A549 (cell line): ENCODE data around the gene VPS45. TPM values are rescaled to one million over a fixed set of nuclear protein-coding genes. Genes with fewer than 3 reads are reported as not detected.
"Not testable (repeated sequence)": the region's sequence is repeated elsewhere in the genome, so short reads cannot be mapped to it uniquely, and the experiment has no call there.

ENCODE experiments used
- ATAC-seq, 2 experiments: fragments of 200-7000 bp in 1 of 2; fragments of >200 bp in 1 of 2; cut with Nextera tagmentation in 1 of 2; cut with Tn5 transposase in 1 of 2; 3 replicates each; pipeline versions ENCODE4 v1.8.0 to v1.9.1; 2018 to 2020; ENCODE audit warnings: mild to moderate bottlenecking in 1 of 2, moderate library complexity in 1 of 2
- CTCF ChIA-PET: fragments of 300-600 bp; sonication (Branson Sonifier 250); formaldehyde crosslinking; extraction: SDS; loops from one replicate; lab custom pipeline; 2021; ENCODE audit warnings: antibody characterized with exemption, inconsistent platforms; lab: Yijun Ruan, JAX
- POLR2A ChIA-PET: fragments of 350-600 bp; formaldehyde crosslinking; extraction: SDS; loops from one replicate; lab custom pipeline; 2021; ENCODE audit warnings: antibody characterized with exemption, inconsistent platforms; lab: Yijun Ruan, JAX
- DNase-seq, 2 experiments: peaks; one replicate each; pipeline versions ENCODE4 v3.0.0 to v3.0.0-alpha.2; 2011 to 2016; ENCODE audit warnings: low read depth in 1 of 2, low spot score in 1 of 2
- FAIRE-seq: peaks from 2 replicates; lab custom pipeline; 2011; peaks lifted over from hg19 to GRCh38; lab: Jason Lieb, UNC
- H3K27ac ChIP-seq, 2 experiments: fragments of >200 bp; sonication (Bioruptor Twin); formaldehyde crosslinking; 3 replicates each; pipeline ENCODE4 v1.5.1; 2016 to 2017
- H3K4me1 ChIP-seq: fragments of >200 bp; sonication (Bioruptor Twin); formaldehyde crosslinking; 3 replicates; pipeline ENCODE4 v1.6.1; 2016
- H3K4me2 ChIP-seq: fragments of >200 bp; sonication (Bioruptor Twin); formaldehyde crosslinking; 3 replicates; pipeline ENCODE4 v1.6.1; 2016
- H3K4me3 ChIP-seq: fragments of >200 bp; sonication (Bioruptor Twin); formaldehyde crosslinking; 3 replicates; pipeline ENCODE4 v1.5.1; 2016
- H3K9me3 ChIP-seq: fragments of >200 bp; sonication (Bioruptor Twin); formaldehyde crosslinking; 3 replicates; pipeline ENCODE4 v1.6.1; 2016
- CHD2 ChIP-seq: fragments of 150-350 bp; IDR thresholded peaks from 2 replicates; pipeline ENCODE4 v1.6.1; 2014; ENCODE audit warnings: low read length; ENCODE audit not compliant: partially characterized antibody
- CHD4 ChIP-seq: fragments of 200-600 bp; sonication (generic); IDR thresholded peaks from 2 replicates; pipeline ENCODE4 v1.6.1; 2016; ENCODE audit warnings: antibody characterized with exemption, mild to moderate bottlenecking, borderline replicate concordance
- CTCF ChIP-seq: fragments of >200 bp; sonication (Bioruptor Twin); formaldehyde crosslinking; IDR thresholded peaks from 3 replicates; pipeline ENCODE4 v1.5.1; 2016
- EHF ChIP-seq: fragments of 250-450 bp; sonication (Bioruptor Pico); IDR thresholded peaks from 2 replicates; pipeline ENCODE4 v1.5.0; 2020; ENCODE audit warnings: mild to moderate bottlenecking
- EHMT2 ChIP-seq: fragments of 200-600 bp; sonication (generic); IDR thresholded peaks from 2 replicates; pipeline ENCODE4 v1.6.1; 2016; ENCODE audit warnings: antibody characterized with exemption, low read depth, mild to moderate bottlenecking, moderate library complexity
- FOSL2 ChIP-seq, 2 experiments: fragments of 450-650 bp in 1 of 2; fragments of >200 bp in 1 of 2; sonication (Bioruptor Twin) in 1 of 2; formaldehyde crosslinking; IDR thresholded peaks; 2 replicates each; pipeline versions ENCODE4 v1.5.0 to v1.6.1; 2016 to 2020; ENCODE audit warnings: mild to moderate bottlenecking in 1 of 2, moderate library complexity in 1 of 2
- FOXS1 ChIP-seq: fragments of 250-450 bp; sonication (Bioruptor Pico); IDR thresholded peaks from 2 replicates; pipeline ENCODE4 v1.5.0; 2020; ENCODE audit warnings: mild to moderate bottlenecking, moderate library complexity
- HDAC2 ChIP-seq: fragments of 200-600 bp; sonication (generic); IDR thresholded peaks from 2 replicates; pipeline ENCODE4 v1.6.1; 2016
- HES2 ChIP-seq: fragments of >200 bp; sonication (Bioruptor Twin); formaldehyde crosslinking; IDR thresholded peaks from 2 replicates; pipeline ENCODE4 v1.6.1; 2016
- HEYL ChIP-seq: fragments of 250-450 bp; sonication (Bioruptor Pico); IDR thresholded peaks from 2 replicates; pipeline ENCODE4 v1.8.0; 2021; ENCODE audit warnings: mild to moderate bottlenecking, moderate library complexity
- HOXA7 ChIP-seq: fragments of 250-450 bp; sonication (Bioruptor Pico); IDR thresholded peaks from 2 replicates; pipeline ENCODE4 v1.5.0; 2020; ENCODE audit warnings: mild to moderate bottlenecking, moderate library complexity
- JUNB ChIP-seq: fragments of >200 bp; sonication (Bioruptor Twin); formaldehyde crosslinking; IDR thresholded peaks from 2 replicates; pipeline ENCODE4 v1.6.1; 2016
- KDM1A ChIP-seq: fragments of 200-600 bp; sonication (generic); IDR thresholded peaks from 2 replicates; pipeline ENCODE4 v1.6.1; 2016; ENCODE audit warnings: low read depth, mild to moderate bottlenecking
- NFE2L2 ChIP-seq: fragments of 150-350 bp; conservative IDR thresholded peaks from 2 replicates; pipeline ENCODE4 v1.6.1; 2014; ENCODE audit warnings: low read length
- RAD21 ChIP-seq, 2 experiments: fragments of >200 bp in 1 of 2; sonication (Bioruptor Twin) in 1 of 2; formaldehyde crosslinking in 1 of 2; IDR thresholded peaks in 1 of 2; conservative IDR thresholded peaks in 1 of 2; 2 replicates in 1 of 2; 3 replicates in 1 of 2; pipeline ENCODE4 v1.6.1; 2012 to 2018; ENCODE audit warnings: inconsistent platforms in 1 of 2
- RCOR1 ChIP-seq: fragments of 150-350 bp; IDR thresholded peaks from 2 replicates; pipeline ENCODE4 v1.6.1; 2014; ENCODE audit warnings: antibody characterized with exemption, low read length, low read depth
- RFX5 ChIP-seq: fragments of 450-650 bp; IDR thresholded peaks from 2 replicates; pipeline ENCODE4 v1.7.1; 2014; ENCODE audit warnings: antibody characterized with exemption, mild to moderate bottlenecking, moderate library complexity
- SREBF2 ChIP-seq: fragments of 450-650 bp; IDR thresholded peaks from 2 replicates; pipeline ENCODE4 v1.6.1; 2014; ENCODE audit warnings: mild to moderate bottlenecking, moderate library complexity
- TFCP2L1 ChIP-seq: fragments of 250-450 bp; sonication (Bioruptor Pico); IDR thresholded peaks from 2 replicates; pipeline ENCODE4 v1.5.0; 2021; ENCODE audit warnings: mild to moderate bottlenecking
- TP53 ChIP-seq: fragments of 250-450 bp; sonication (Bioruptor Pico); IDR thresholded peaks from 2 replicates; pipeline ENCODE4 v1.5.0; 2021; ENCODE audit warnings: mild to moderate bottlenecking, moderate library complexity
- ZC3H11A ChIP-seq: fragments of 450-650 bp; IDR thresholded peaks from 2 replicates; pipeline ENCODE4 v1.6.1; 2014; ENCODE audit warnings: antibody characterized with exemption, mild to moderate bottlenecking
- ZSCAN20 ChIP-seq: fragments of 250-450 bp; sonication (Bioruptor Pico); IDR thresholded peaks from 2 replicates; pipeline ENCODE4 v1.8.0; 2022; ENCODE audit warnings: mild to moderate bottlenecking, moderate library complexity
- WGBS: methylation state at CpG from one replicate; pipeline ENCODE4 v1.1.6; 2017; ENCODE audit errors: missing lambda C conversion rate; 5-methylcytosine and 5-hydroxymethylcytosine counted together
- polyA plus RNA-seq, 4 experiments: library from polyadenylated mRNA; depleted of rRNA in 3 of 4; stranded (reverse); fragments of >200 nt; fragmentation: RNase III in 1 of 4; extraction: RNeasy Plus Mini Kit Qiagen cat#74134 plus additional on column Dnase treatment in 1 of 4; gene quantifications; 2 replicates in 3 of 4; 3 replicates in 1 of 4; pipeline ENCODE4 v1.2.3, GENCODE V29; 2011 to 2017
- TF ChIP-seq, protein P1 (sequence below): fragments of >200 bp; sonication (Bioruptor Twin); formaldehyde crosslinking; IDR thresholded peaks from 3 replicates; pipeline ENCODE4 v1.6.1; 2016
- TF ChIP-seq, protein P2 (sequence below): IDR thresholded peaks from 2 replicates; pipeline ENCODE4 v1.6.1; 2012
- TF ChIP-seq, protein P3 (sequence below): fragments of 250-450 bp; sonication (Bioruptor Pico); IDR thresholded peaks from 2 replicates; pipeline ENCODE4 v1.5.0; 2020; ENCODE audit warnings: low read depth, mild to moderate bottlenecking, moderate library complexity

VPS45 gene
- polyA plus RNA-seq, 2 of the 4 experiments (the other 2 are of a cell fraction), result 22.1 to 49.7 TPM

- TF ChIP-seq NFE2L2, result no peak
- no peak for TF ChIP-seq TFCP2L1 (CRISPR knock-in tag)
Measured at GRCh38 chr1:150134537-150134936, 67.0 kb downstream of the VPS45 start (continued).

GRCh38 chr1:150135400-150135799 lies 67.8 kb downstream of the VPS45 start:
- H3K9me3 ChIP-seq, H3K4me2 ChIP-seq, H3K4me3 ChIP-seq, FAIRE-seq, POLR2A ChIA-PET, ATAC-seq, H3K4me1 ChIP-seq, H3K27ac ChIP-seq, DNase-seq: not testable (repeated sequence)
- 78% methylated on average over 6 of the region's 6 CpGs for WGBS
- CTCF ChIA-PET, result interaction anchor here (0.7 to 1.9 kb wide), 4 partner anchors 16 to 168 kb away, joined by 3 to 8 read pairs (median 4); no protein-coding TSS in a partner anchor

- H3K4me1 ChIP-seq, result no peaks in the 10 kb centered on the region
- H3K4me2 ChIP-seq, result no peak overlapping the region
- WGBS, result 83% methylated on average over 5 of the region's 5 CpGs
- CTCF ChIA-PET, result interaction anchor here (0.6 to 1.5 kb wide), 6 partner anchors 10 to 190 kb away, joined by 3 to 4 read pairs (median 3); no protein-coding TSS in a partner anchor
- TF ChIP-seq KDM1A (no peak), ZSCAN20 (no peak), JUNB (no peak), SREBF2 (no peak), RAD21 (conservative IDR thresholded peaks at IDR 0.05 in 1 of 2, IDR thresholded peaks at IDR 0.05 in 1 of 2) (no peak), FOSL2 (IDR thresholded peaks at IDR 0.05) (no peak), FOSL2 (CRISPR knock-in tag; IDR thresholded peaks at IDR 0.05) (no peak), EHMT2 (no peak)
- TF ChIP-seq, protein P1, sequence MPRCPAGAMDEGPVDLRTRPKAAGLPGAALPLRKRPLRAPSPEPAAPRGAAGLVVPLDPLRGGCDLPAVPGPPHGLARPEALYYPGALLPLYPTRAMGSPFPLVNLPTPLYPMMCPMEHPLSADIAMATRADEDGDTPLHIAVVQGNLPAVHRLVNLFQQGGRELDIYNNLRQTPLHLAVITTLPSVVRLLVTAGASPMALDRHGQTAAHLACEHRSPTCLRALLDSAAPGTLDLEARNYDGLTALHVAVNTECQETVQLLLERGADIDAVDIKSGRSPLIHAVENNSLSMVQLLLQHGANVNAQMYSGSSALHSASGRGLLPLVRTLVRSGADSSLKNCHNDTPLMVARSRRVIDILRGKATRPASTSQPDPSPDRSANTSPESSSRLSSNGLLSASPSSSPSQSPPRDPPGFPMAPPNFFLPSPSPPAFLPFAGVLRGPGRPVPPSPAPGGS, result no peak
- TF ChIP-seq, protein P2, sequence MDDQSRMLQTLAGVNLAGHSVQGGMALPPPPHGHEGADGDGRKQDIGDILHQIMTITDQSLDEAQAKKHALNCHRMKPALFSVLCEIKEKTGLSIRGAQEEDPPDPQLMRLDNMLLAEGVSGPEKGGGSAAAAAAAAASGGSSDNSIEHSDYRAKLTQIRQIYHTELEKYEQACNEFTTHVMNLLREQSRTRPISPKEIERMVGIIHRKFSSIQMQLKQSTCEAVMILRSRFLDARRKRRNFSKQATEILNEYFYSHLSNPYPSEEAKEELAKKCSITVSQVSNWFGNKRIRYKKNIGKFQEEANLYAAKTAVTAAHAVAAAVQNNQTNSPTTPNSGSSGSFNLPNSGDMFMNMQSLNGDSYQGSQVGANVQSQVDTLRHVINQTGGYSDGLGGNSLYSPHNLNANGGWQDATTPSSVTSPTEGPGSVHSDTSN, result no peak
- TF ChIP-seq, all 56 proteins: peak for 0
- no peak overlapping the region for H3K27ac ChIP-seq
- ATAC-seq, result no peak
- H3K9me3 ChIP-seq, result no peaks in the 10 kb centered on the region
- POLR2A ChIA-PET, result no interaction called here
- no peak for DNase-seq
- no peak overlapping the region for H3K4me3 ChIP-seq
- FAIRE-seq, result no peak
Measured at GRCh38 chr1:150138044-150138443, 70.5 kb downstream of the VPS45 start.

GRCh38 chr1:150141452-150141851 lies 73.9 kb downstream of the VPS45 start:
- FAIRE-seq (no peak), DNase-seq (no peak), ATAC-seq (no peak)
- H3K4me1 ChIP-seq, result no peaks in the 10 kb centered on the region
- CTCF ChIA-PET, result interaction anchor here (0.9 to 1.4 kb wide), 3 partner anchors 27 to 68 kb away, joined by 3 to 6 read pairs (median 3); no protein-coding TSS in a partner anchor
- H3K9me3 ChIP-seq, result no peaks in the 10 kb centered on the region
- H3K27ac ChIP-seq, result no peak overlapping the region
- H3K4me2 ChIP-seq, result no peak overlapping the region
- H3K4me3 ChIP-seq, result no peak overlapping the region
- POLR2A ChIA-PET, result no interaction called here
- TF ChIP-seq RAD21 (conservative IDR thresholded peaks at IDR 0.05 in 1 of 2, IDR thresholded peaks at IDR 0.05 in 1 of 2) (no peak), HDAC2 (no peak), RFX5 (no peak), RCOR1 (no peak), FOXS1 (CRISPR knock-in tag) (no peak), TP53 (CRISPR knock-in tag) (no peak), HOXA7 (no peak), HEYL (CRISPR knock-in tag) (no peak), CTCF (no peak), ZC3H11A (no peak), EHF (CRISPR knock-in tag) (no peak), JUNB (no peak), ZSCAN20 (no peak), CHD2 (no peak), CHD4 (no peak), HES2 (no peak)
- TF ChIP-seq, protein P3, sequence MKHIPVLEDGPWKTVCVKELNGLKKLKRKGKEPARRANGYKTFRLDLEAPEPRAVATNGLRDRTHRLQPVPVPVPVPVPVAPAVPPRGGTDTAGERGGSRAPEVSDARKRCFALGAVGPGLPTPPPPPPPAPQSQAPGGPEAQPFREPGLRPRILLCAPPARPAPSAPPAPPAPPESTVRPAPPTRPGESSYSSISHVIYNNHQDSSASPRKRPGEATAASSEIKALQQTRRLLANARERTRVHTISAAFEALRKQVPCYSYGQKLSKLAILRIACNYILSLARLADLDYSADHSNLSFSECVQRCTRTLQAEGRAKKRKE, result no peak
